GM12875 (cell line): ENCODE data around the gene AIG1.

Experiments
- H3K4me3 ChIP-seq: one replicate; pipeline ENCODE4 v1.5.1; 2011; ENCODE audit warnings: low read depth, low read length, control low read depth
- TF ChIP-seq, protein P1 (sequence below): IDR thresholded peaks from 2 replicates; pipeline ENCODE4 v1.5.1; 2011; ENCODE audit warnings: low read depth, mild to moderate bottlenecking, control low read depth, inconsistent platforms, low read length, moderate library complexity, borderline replicate concordance; ENCODE audit not compliant: insufficient read depth

The AIG1 gene

DNA sequence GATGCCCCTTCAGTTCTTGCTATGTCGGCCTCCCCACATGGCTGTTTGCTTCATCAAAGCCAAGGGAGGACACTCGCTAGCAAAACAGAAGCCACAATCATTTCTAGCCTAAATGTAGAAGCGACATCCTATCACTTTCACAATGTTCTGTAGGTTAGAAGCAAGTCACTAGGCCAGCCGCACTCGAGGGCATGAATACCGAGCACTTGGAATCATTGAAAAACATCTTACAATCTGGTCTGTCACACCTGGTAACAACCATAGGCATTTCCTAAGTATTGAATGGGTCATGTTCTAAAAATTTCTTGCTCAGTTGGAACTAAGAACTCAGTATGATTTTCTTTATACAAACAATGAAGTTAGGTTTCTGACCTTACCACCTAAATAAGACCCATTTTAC lies 192.3 kb downstream of the AIG1 start:
- TF ChIP-seq, protein P1, sequence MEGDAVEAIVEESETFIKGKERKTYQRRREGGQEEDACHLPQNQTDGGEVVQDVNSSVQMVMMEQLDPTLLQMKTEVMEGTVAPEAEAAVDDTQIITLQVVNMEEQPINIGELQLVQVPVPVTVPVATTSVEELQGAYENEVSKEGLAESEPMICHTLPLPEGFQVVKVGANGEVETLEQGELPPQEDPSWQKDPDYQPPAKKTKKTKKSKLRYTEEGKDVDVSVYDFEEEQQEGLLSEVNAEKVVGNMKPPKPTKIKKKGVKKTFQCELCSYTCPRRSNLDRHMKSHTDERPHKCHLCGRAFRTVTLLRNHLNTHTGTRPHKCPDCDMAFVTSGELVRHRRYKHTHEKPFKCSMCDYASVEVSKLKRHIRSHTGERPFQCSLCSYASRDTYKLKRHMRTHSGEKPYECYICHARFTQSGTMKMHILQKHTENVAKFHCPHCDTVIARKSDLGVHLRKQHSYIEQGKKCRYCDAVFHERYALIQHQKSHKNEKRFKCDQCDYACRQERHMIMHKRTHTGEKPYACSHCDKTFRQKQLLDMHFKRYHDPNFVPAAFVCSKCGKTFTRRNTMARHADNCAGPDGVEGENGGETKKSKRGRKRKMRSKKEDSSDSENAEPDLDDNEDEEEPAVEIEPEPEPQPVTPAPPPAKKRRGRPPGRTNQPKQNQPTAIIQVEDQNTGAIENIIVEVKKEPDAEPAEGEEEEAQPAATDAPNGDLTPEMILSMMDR = no peak
- no peak overlapping the region for H3K4me3 ChIP-seq

DNA sequence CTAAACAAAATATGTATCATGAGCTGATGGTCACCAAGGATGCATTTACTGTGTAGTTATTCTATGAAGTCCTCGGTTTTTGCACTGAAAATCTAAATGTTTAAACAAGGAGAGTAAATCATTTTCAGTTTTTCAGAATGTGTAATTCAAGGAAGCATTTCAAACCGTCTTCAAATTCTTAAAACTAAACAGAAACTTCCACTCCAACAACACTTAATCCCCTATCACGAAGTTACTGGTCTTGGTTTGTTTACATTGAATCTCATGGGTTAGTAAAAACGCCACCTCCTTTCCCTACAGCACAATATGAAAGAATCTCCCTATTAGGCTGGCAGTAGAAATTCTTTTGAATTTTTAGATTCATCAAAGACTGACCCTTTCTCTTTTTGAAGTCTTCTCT lies 192.9 kb downstream of the AIG1 start:
- TF ChIP-seq, protein P1 = no peak
- no peak overlapping the region for H3K4me3 ChIP-seq

DNA sequence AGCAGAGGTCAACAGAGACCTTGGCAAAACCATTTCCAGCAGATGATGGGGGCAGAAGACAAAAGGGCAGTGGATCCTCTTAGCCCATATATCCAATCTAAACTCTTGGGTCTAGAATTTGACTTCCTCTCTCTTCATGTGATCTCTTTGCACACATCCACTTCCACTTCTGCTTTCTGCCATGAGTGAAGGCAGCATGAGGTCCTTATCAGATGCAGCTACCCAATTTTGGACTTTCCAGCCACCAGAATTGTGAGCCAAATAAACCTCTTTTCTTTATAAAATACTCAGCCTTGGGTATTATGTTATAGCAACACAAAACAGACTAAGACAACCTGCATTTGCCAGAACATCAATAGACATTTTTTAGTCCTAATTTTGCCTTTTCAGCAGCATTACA lies 198.3 kb downstream of the AIG1 start:
- TF ChIP-seq, protein P1 = no peak
- H3K4me3 ChIP-seq = no peak overlapping the region

DNA sequence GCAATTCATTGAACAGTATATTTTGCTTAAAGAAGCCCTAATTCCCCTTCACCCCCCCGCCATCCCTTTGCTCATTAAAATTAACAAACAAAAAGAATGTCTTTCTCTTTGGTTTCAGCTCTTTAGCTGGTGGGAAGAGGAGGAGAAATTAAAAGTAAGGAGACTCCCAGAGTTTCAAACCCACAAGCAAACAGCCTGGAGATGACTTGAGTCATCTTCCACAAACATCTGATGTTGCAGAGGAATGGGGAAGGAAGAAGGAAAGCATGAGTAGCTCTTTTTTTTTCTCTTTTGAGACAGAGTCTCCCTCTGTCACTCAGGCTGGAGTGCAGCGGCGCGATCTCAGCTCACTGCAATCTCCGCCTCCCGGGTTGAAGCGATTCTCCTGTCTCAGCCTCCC lies 200.2 kb downstream of the AIG1 start:
- TF ChIP-seq, protein P1 = no peak
- H3K4me3 ChIP-seq = no peak overlapping the region

DNA sequence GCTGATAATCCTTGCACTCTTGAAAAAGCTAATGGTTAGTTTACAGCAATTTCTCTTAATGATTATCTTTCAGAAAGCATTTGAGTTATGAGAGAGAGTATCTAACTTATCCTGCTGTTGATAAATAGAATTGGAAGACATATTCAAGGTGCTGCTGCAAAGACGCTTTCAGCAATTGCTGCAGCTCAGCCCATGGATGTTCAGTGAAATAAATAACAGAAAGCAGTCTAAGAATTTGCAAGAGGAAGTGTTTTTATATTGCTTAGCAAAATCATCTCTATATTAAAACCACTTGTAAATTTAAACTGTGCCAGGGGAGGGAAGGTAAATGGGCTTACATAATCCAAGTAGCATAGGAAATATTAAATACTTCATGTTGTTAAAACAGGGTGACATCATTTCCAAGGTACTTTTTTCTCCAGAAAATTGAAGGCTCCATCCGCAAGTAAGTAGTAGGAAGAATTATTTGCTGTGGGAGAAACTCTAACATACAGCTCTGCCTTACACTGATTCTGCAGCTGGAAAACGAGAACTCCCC lies 201.3 kb downstream of the AIG1 start:
- no peak overlapping the region for H3K4me3 ChIP-seq
- TF ChIP-seq, protein P1 = no peak

DNA sequence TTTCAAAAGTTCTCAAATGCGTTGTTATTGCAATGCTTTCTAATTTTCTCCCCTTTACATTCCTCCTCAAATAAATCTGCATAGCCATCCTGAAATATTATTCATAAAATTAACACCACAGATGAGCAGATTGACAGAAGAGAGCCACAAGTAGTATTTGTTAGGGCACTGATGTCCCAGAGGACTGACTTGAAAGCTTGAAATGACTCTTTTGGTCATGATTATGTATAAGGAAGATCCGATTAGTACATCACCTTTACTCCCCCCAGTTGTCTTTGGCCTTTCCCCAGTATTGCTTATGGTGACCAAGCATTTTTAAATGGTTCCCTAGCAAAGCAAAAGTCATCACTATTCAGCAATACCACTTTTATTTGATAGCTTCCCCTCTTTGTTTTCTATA lies 202.2 kb downstream of the AIG1 start:
- no peak overlapping the region for H3K4me3 ChIP-seq
- TF ChIP-seq, protein P1 = no peak

DNA sequence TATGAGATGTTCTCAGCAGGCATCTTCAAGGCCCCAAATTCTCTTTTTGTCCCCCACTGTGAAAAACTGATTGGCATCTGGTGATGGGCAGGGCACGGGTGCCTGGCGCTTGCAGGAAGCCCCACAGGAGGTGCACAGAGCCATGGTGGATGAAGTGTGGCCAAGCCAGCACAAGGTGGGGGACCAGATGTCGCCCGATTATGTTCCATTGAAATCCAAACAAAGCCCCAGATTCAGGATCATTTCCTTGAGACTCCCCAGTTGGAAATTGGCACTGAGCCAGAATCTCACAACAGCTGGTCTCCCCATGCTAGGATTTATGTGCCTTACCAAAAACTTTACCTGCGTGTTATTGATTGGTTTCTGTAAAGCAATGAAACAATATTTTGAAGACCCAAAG lies 203.7 kb downstream of the AIG1 start:
- no peak overlapping the region for H3K4me3 ChIP-seq
- TF ChIP-seq, protein P1 = no peak
